H9 (cell line): Measurements from ENCODE around the gene OR14I1. TPM values are rescaled to one million over a fixed set of nuclear protein-coding genes. Genes with fewer than 3 reads are reported as not detected.

Experiments used
- DNase-seq: peaks from one replicate; pipeline ENCODE4 v3.0.0-alpha.2; 2017
- H2AFZ ChIP-seq: one replicate; pipeline ENCODE4 v1.6.1; 2013; ENCODE audit warnings: mild to moderate bottlenecking, low read length, control low read depth, moderate library complexity
- H2AK5ac ChIP-seq: 2 replicates; pipeline ENCODE4 v1.6.1; 2013; ENCODE audit warnings: low read length, control low read depth, mixed read lengths; ENCODE audit not compliant: insufficient read length
- H2BK120ac ChIP-seq: one replicate; pipeline ENCODE4 v1.6.1; 2013; ENCODE audit warnings: low read depth, mild to moderate bottlenecking, low read length, control low read depth, inconsistent platforms; ENCODE audit not compliant: poor library complexity, severe bottlenecking
- H2BK12ac ChIP-seq: 2 replicates; pipeline ENCODE4 v1.6.1; 2013; ENCODE audit warnings: low read length, control low read depth, mixed read lengths, low read depth; ENCODE audit not compliant: insufficient read length
- H2BK15ac ChIP-seq: 2 replicates; pipeline ENCODE4 v1.6.1; 2013; ENCODE audit warnings: low read depth, low read length, control low read depth
- H2BK20ac ChIP-seq: one replicate; pipeline ENCODE4 v1.6.1; 2013; ENCODE audit warnings: low read depth, mild to moderate bottlenecking, low read length, control low read depth, inconsistent platforms; ENCODE audit not compliant: poor library complexity, severe bottlenecking
- H2BK5ac ChIP-seq: 2 replicates; pipeline ENCODE4 v1.6.1; 2013; ENCODE audit warnings: low read length, control low read depth, mixed read lengths; ENCODE audit not compliant: insufficient read length
- H3K14ac ChIP-seq: 2 replicates; pipeline ENCODE4 v1.6.1; 2013; ENCODE audit warnings: low read length, control low read depth; ENCODE audit not compliant: insufficient read depth
- H3K18ac ChIP-seq: 2 replicates; pipeline ENCODE4 v1.6.1; 2013; ENCODE audit warnings: low read depth, mild to moderate bottlenecking, mixed read lengths, low read length, control low read depth; ENCODE audit not compliant: insufficient read length
- H3K23ac ChIP-seq: 2 replicates; pipeline ENCODE4 v1.6.1; 2013; ENCODE audit warnings: low read length, control low read depth, mixed read lengths, low read depth; ENCODE audit not compliant: insufficient read length
- H3K23me2 ChIP-seq: 2 replicates; pipeline ENCODE4 v1.6.1; 2013; ENCODE audit warnings: low read depth, mild to moderate bottlenecking, mixed read lengths, low read length, control low read depth; ENCODE audit not compliant: insufficient read length, poor library complexity, severe bottlenecking
- H3K27ac ChIP-seq: 2 replicates; pipeline ENCODE4 v1.5.1; 2013; ENCODE audit warnings: low read length, control low read depth, mixed read lengths, low read depth; ENCODE audit not compliant: insufficient read length
- H3K27me3 ChIP-seq: 2 replicates; pipeline ENCODE4 v1.6.1; 2013; ENCODE audit warnings: low read length, control low read depth, inconsistent platforms; ENCODE audit not compliant: insufficient read depth
- H3K4ac ChIP-seq: 2 replicates; pipeline ENCODE4 v1.6.1; 2013; ENCODE audit warnings: low read depth, mild to moderate bottlenecking, control low read depth, inconsistent platforms, low read length, moderate library complexity
- H3K4me1 ChIP-seq: 2 replicates; pipeline ENCODE4 v1.6.1; 2013; ENCODE audit warnings: low read length, control low read depth, inconsistent platforms; ENCODE audit not compliant: insufficient read depth
- H3K4me2 ChIP-seq: 2 replicates; pipeline ENCODE4 v1.6.1; 2013; ENCODE audit warnings: low read length, control low read depth, mixed read lengths; ENCODE audit not compliant: insufficient read length, insufficient read depth
- H3K56ac ChIP-seq: 2 replicates; pipeline ENCODE4 v1.6.1; 2013; ENCODE audit warnings: low read depth, mild to moderate bottlenecking, mixed read lengths, low read length, control low read depth; ENCODE audit not compliant: insufficient read length
- H3K79me1 ChIP-seq: 2 replicates; pipeline ENCODE4 v1.6.1; 2013; ENCODE audit warnings: low read depth, mild to moderate bottlenecking, moderate library complexity, low read length, control low read depth, inconsistent platforms; ENCODE audit not compliant: insufficient read depth, poor library complexity, severe bottlenecking
- H3K79me2 ChIP-seq: 2 replicates; pipeline ENCODE4 v1.6.1; 2013; ENCODE audit warnings: low read length, control low read depth, inconsistent platforms; ENCODE audit not compliant: insufficient read depth
- H3K9ac ChIP-seq: 2 replicates; pipeline ENCODE4 v1.6.1; 2013; ENCODE audit warnings: low read length, control low read depth, mixed read lengths; ENCODE audit not compliant: insufficient read length; ENCODE audit errors: extremely low read depth
- H3K9me3 ChIP-seq: one replicate; pipeline ENCODE4 v1.6.1; 2013; ENCODE audit warnings: low read depth, low read length, inconsistent platforms; ENCODE audit not compliant: control insufficient read depth
- H3T11ph ChIP-seq: one replicate; pipeline ENCODE4 v1.6.1; 2013; ENCODE audit warnings: mild to moderate bottlenecking, low read length, control low read depth, inconsistent platforms
- H4K20me1 ChIP-seq: one replicate; pipeline ENCODE4 v1.6.1; 2013; ENCODE audit not compliant: control insufficient read depth, insufficient read length, insufficient read depth
- H4K5ac ChIP-seq: 2 replicates; pipeline ENCODE4 v1.6.1; 2013; ENCODE audit warnings: low read depth, mild to moderate bottlenecking, mixed read lengths, low read length, control low read depth; ENCODE audit not compliant: insufficient read length
- H4K8ac ChIP-seq: replicated peaks from 2 replicates; pipeline ENCODE4 v1.6.1; 2013; ENCODE audit warnings: low read length, control low read depth, mixed read lengths, low read depth; ENCODE audit not compliant: insufficient read length
- H4K91ac ChIP-seq: 2 replicates; pipeline ENCODE4 v1.6.1; 2013; ENCODE audit warnings: low read depth, mild to moderate bottlenecking, moderate library complexity, mixed read lengths, low read length, control low read depth; ENCODE audit not compliant: insufficient read length
- H3K27ac Mint-ChIP-seq, 3 experiments: 2 replicates in 2 of 3; 3 replicates in 1 of 3; pipeline ENCODE4 v1.8.0; 2020 to 2021; ENCODE audit warnings: mixed read lengths in 3 of 3, mild to moderate bottlenecking in 1 of 3, moderate library complexity in 1 of 3
- H3K27me3 Mint-ChIP-seq: 2 replicates; pipeline ENCODE4 v1.8.0; 2021; ENCODE audit warnings: low read depth, mild to moderate bottlenecking, moderate library complexity, mixed read lengths
- H3K36me3 Mint-ChIP-seq, 3 experiments: 2 replicates in 2 of 3; 3 replicates in 1 of 3; pipeline ENCODE4 v1.8.0; 2020 to 2021; ENCODE audit warnings: low read depth in 3 of 3, mixed read lengths in 3 of 3; ENCODE audit not compliant: insufficient read depth in 1 of 3
- H3K4me1 Mint-ChIP-seq, 2 experiments: 2 replicates each; pipeline ENCODE4 v1.8.0; 2020; ENCODE audit warnings: mixed read lengths in 2 of 2
- H3K4me3 Mint-ChIP-seq, 2 experiments: 2 replicates in 1 of 2; 3 replicates in 1 of 2; pipeline ENCODE4 v1.8.0; 2020 to 2021; ENCODE audit warnings: mild to moderate bottlenecking in 2 of 2, mixed read lengths in 2 of 2, moderate library complexity in 1 of 2
- H3K9me3 Mint-ChIP-seq, 2 experiments: 2 replicates in 1 of 2; 3 replicates in 1 of 2; pipeline ENCODE4 v1.8.0; 2020; ENCODE audit warnings: mild to moderate bottlenecking in 2 of 2, mixed read lengths in 2 of 2, moderate library complexity in 1 of 2
- WGBS: extraction: QIAGEN DNeasy Blood & Tissue Kit; methylation state at CpG from one replicate; pipeline ENCODE4 v1.1.7; 2013; ENCODE audit warnings: missing lambda C conversion rate, low lambda C conversion rate, mixed read lengths; ENCODE audit not compliant: insufficient read length; ENCODE audit errors: extremely low coverage; 5-methylcytosine and 5-hydroxymethylcytosine counted together
- total RNA-seq: library from RNA; stranded (reverse); gene quantifications from 2 replicates; pipeline ENCODE4 v1.2.1, GENCODE V29; 2021
- TF ChIP-seq, protein P1 (sequence below): fragments of 200-600 bp; sonication (generic); conservative IDR thresholded peaks from 3 replicates; pipeline ENCODE4 v1.8.0; 2021; ENCODE audit warnings: antibody characterized with exemption, mild to moderate bottlenecking

The OR14I1 gene
- total RNA-seq, 1 experiment from 2014 or later = not detected

DNA sequence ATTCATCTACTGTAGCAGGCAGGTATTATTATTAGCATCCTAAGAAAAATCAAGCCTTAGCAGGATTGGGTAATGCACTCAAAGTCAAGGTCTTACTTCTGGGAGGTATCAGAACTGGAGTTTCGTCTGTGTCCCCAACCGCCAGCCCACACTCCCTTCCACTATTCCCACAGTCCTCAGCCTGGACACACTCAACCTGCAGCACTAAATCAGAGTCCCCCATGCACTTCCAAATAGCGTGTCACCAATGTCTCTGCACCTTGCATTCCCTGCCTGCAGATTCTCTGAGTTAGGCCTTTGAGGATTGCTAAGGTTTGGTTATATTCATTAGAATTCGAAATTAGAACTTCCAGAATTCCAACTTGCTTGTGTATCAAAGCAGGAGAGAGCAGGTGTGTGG lies 49.1 kb upstream of the OR14I1 start:
- no peaks in the 10 kb centered on the region for H4K20me1 ChIP-seq
- H3K4ac ChIP-seq = no peak overlapping the region
- H2BK5ac ChIP-seq = no peak overlapping the region
- no peak overlapping the region for H3K23ac ChIP-seq
- H2BK15ac ChIP-seq = no peak overlapping the region
- DNase-seq = no peak
- no peak overlapping the region for H4K8ac ChIP-seq
- no peaks in the 10 kb centered on the region for H3K79me1 ChIP-seq
- H2BK20ac ChIP-seq = no peak overlapping the region
- no peaks in the 10 kb centered on the region for H3K79me2 ChIP-seq
- no peak overlapping the region for H4K5ac ChIP-seq
- H3K4me1 Mint-ChIP-seq = no peaks in the 10 kb centered on the region
- H3K56ac ChIP-seq = no peak overlapping the region
- H3K14ac ChIP-seq = no peak overlapping the region
- no peak overlapping the region for H2BK12ac ChIP-seq
- TF ChIP-seq, protein P1, sequence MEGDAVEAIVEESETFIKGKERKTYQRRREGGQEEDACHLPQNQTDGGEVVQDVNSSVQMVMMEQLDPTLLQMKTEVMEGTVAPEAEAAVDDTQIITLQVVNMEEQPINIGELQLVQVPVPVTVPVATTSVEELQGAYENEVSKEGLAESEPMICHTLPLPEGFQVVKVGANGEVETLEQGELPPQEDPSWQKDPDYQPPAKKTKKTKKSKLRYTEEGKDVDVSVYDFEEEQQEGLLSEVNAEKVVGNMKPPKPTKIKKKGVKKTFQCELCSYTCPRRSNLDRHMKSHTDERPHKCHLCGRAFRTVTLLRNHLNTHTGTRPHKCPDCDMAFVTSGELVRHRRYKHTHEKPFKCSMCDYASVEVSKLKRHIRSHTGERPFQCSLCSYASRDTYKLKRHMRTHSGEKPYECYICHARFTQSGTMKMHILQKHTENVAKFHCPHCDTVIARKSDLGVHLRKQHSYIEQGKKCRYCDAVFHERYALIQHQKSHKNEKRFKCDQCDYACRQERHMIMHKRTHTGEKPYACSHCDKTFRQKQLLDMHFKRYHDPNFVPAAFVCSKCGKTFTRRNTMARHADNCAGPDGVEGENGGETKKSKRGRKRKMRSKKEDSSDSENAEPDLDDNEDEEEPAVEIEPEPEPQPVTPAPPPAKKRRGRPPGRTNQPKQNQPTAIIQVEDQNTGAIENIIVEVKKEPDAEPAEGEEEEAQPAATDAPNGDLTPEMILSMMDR = no peak
- H3K27me3 ChIP-seq = no peaks in the 10 kb centered on the region
- no peak overlapping the region for H2BK120ac ChIP-seq
- no peak overlapping the region for H2AFZ ChIP-seq
- H3K4me1 ChIP-seq = no peaks in the 10 kb centered on the region
- H3K36me3 Mint-ChIP-seq = peaks cover 0 to 19% (median 2%) of the 10 kb centered on the region in 3 experiments; a peak in 4 of 7 replicates
- H3K27ac Mint-ChIP-seq = no peak overlapping the region
- no peak overlapping the region for H3K4me2 ChIP-seq
- H3K9me3 Mint-ChIP-seq = peaks cover 13 to 37% of the 10 kb centered on the region in 2 experiments
- H3K18ac ChIP-seq = no peak overlapping the region
- no CpG with 5 or more reads among the region's 4 CpGs for WGBS
- H3K9me3 ChIP-seq = peaks cover 79% of the 10 kb centered on the region
- H3K27ac ChIP-seq = no peak overlapping the region
- no peaks in the 10 kb centered on the region for H3K27me3 Mint-ChIP-seq
- no peaks in the 10 kb centered on the region for H3K23me2 ChIP-seq
- no peak overlapping the region for H3T11ph ChIP-seq
- H3K4me3 Mint-ChIP-seq = no peak overlapping the region
- no peak overlapping the region for H3K9ac ChIP-seq
- H4K91ac ChIP-seq = no peak overlapping the region
- no peak overlapping the region for H2AK5ac ChIP-seq
